ENCODE data around the gene CTAGE1.

CTAGE1 gene

DNA sequence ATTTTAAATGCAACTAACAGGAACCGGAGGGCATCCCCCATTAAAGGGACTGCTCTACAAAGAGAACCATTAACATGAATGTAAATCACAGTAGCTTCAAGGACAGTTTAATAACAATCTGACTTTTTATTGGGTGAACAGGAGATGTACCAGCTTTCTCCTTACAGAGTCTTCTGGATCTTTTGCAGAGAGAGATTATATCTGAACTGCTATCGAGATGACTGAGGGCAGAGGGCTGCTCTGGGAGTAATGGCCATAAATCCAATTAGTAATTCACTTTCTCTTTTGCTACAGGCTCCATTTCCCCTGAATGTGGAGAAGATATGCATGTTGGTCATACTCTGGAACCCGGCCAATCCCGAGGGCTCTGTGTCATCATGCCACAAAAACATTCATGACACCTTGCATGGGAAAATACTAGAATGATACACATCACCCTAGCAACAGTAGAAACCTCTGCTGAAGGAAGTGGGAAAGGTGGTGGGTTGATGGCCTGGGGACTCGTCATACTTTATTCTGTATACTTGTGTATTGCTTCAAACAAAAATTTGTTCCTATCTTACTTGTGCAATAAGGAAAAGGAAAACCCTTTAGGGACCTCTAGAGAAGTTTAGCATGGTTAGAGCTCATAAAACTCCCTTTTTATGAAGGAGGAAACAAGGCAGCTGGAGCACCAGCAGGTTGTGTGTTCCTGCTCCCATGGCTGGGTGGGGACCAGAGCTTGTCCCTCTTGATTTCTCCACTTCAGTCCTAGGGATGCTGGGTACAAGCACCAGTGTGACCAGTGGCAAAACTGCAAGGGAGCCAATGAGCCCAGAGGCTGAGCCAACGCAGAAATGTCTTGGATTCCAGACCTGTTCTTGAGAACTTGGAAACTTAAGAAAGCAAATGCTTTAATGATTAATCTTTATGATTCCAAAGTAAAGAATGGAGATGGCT is 26.0 kb downstream of the CTAGE1 start:
- peak; percentile 19 to 31 for DNase-seq (ENCODE audit: low read depth in 2 of 2)

DNA sequence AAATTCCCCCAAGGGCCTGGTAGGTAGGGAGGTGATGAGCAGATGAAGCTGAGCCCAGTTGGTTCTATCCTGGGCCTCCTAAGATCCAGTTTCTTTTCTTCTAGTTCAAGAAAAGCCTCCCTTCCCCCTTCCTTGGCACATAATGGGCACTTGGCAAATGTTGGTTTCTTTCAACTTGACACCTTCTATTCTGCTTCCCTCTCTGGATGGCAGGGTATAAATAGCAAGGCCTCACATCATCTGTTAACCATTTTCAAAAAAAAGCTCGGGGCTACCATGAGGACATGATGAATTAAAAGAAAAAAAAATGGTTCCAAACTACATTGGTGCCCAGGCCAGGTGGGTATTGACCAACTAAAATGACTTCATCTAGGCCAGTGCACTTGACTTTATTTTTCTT is 29.9 kb downstream of the CTAGE1 start:
- DNase-seq (ENCODE audit: low read depth in 2 of 2), result no peak

DNA sequence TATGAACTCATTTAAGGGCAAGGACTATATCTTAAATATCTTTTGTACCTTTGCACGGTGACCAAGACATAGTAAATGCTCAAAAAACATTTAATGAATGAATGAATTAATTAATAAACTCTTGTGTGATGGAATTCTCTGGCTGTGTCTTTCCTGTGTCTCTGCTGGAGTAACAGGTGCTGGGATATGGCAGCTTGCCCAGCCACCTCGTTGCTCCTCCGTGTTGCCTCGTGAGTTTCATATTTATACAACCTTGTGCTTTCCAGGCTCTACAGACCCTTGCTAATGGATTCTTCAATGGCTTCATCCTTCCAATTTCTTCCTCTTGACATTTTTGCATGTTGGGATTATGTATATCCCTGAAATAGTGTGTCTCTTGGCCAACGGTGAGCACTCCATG is 30.4 kb downstream of the CTAGE1 start:
- no peak for DNase-seq (ENCODE audit: low read depth in 2 of 2)

DNA sequence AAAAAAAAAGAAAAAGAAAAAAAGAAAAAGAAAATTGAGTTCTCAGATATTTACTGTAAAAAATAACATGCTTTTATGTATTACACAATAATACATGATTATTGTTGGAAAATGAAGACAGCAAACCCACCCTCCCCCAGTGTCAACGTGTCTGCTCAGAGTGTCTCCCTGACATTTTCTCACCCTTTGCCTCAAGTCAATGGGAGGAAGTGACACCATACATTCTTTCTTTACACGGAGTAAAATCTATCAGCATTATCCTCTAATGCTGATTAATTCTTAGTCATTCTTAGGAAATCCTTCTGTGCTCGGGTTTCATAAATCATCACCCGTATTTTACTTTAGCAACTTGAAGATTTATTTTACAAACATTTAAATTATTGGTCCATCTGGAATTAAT is 32.0 kb downstream of the CTAGE1 start:
- no peak for DNase-seq (ENCODE audit: low read depth in 2 of 2)

DNA sequence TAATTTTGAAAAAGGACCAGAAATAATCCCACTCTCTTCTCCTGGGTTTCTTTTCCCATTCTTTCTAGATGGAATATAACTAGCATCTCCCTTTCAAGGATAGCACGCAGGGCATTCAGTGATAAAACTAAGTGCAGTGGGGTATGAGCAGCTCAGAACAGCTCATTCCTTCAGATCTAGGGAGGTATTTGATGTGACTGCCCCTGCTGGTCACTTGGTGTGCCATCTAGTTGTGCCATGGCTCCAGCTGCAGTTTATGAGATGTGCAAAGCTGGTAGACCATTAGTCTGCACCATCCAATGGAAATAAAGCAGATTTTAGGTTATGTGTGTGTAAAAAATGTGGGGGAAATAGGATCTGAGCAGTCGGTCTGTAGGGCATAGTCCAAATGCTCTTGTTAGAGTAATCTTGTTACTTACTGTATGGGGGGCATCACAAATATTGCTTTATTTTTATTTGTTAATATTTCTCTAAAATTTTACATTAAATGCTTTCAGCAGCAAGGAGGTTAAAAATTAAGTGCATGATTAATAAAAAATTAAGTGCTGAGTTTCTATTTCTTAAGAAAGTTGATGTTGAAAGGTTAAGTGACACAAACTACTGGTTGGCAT is 38.9 kb downstream of the CTAGE1 start:
- no peak for DNase-seq (ENCODE audit: low read depth in 2 of 2)

DNA sequence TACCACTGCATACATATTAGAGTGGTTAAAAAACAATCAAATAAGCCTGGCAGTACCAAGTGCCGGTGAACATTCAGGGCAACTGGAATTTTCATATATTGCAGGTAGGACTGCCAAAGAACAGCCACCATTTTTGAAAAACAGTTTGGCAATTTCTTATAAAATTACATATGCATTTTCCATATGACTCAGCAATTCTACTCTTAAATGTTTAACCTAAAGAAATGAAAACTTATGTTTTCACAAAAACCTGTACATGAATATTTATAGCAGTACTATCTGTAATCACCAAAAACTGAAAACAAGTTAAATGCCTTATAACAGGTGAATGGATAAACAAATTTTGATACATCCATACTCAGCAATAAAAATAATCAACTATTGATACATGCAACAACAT is 39.9 kb downstream of the CTAGE1 start:
- DNase-seq (ENCODE audit: low read depth in 2 of 2), result no peak

DNA sequence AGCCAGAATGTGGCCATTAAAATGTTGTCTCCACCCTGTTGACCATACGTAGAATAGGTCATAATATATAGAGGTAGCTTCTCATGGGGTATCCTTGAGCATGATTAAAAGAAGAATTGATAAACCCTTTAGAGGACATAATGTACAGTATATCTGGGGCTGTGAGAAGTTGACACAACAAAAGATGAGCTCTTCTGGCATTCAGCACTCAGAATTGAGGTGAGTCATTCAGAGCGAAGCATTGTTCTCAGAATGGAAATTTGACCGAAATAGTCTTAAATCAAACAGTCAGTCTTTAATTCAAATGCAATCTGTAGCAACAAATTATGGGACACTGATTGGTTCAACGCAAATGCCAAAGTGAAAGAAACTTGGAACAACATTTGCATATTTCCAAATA is 47.3 kb downstream of the CTAGE1 start:
- no peak for DNase-seq (ENCODE audit: low read depth in 2 of 2)

DNA sequence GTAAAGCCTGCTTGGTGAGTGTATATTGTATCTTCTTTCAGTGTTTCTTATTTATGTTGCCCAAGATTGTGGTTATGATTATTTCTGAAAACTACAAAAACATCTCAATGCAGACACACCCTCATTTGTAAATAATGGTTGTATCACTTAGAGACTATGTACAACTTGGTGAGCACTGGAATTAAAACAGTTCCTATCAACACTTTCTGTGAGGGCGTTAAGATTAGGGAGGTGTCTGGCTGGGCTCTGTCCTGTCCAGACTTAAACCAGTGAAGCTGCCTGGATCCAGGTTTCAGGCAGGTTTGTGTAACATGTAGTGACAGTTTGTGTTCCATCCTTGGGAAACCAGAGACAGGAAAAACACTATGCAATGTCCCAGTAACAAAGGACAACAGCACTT is 49.7 kb downstream of the CTAGE1 start:
- no peak for DNase-seq (ENCODE audit: low read depth in 2 of 2)

DNA sequence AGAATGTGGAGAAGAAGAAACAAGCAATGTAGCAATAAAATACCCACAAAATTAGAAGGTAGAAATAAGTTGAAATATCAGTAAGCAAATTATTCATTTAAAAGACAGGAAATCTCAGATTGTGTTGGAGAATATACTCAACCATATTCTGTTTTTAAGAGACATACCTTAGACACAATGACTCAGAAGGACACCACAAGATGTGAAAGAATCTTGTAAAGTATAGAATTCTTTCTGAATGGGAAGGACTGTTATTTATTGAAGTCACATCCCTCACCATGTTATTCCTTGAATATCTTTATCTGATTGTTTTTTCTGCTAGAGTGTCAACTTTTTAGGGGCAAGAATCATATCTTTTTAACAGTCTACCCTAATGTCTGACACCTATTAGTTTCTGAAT is 50.4 kb downstream of the CTAGE1 start:
- no peak for DNase-seq (ENCODE audit: low read depth in 2 of 2)

DNA sequence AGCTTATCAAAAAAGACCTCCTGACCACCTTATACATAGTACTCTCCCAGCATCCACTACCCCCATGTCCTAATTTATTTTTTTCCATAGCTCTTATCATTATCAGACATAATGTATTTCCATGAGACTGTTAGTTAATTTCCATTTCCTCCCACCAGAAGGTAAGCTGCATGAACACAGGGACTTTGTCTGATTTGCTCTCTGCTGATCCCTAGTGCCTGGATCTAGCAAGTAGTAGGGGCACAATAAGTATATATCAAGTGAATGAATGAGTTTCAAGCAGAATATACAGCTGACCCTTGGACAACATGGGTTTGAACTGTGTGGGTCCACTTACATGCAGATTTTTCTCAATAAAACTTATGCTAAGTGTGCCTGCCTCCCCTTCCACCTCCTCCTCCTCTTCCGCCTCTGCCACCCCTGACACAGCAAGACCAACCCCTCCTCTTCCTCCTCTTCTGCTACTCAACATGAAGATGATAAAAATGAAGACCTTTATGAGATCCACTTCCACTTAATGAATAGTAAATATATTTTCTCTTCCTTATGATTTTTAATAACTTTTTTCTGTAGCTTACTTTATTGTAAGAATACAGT is 53.8 kb downstream of the CTAGE1 start:
- DNase-seq (ENCODE audit: low read depth in 2 of 2), result no peak
